SHP77 (cell line): ENCODE measurements around the gene IFRD2.

Experiments used
- DNase-seq, 2 experiments: peaks; one replicate each; lab custom pipeline; 2025; lab: John Stamatoyannopoulos, UW

IFRD2 gene

DNA sequence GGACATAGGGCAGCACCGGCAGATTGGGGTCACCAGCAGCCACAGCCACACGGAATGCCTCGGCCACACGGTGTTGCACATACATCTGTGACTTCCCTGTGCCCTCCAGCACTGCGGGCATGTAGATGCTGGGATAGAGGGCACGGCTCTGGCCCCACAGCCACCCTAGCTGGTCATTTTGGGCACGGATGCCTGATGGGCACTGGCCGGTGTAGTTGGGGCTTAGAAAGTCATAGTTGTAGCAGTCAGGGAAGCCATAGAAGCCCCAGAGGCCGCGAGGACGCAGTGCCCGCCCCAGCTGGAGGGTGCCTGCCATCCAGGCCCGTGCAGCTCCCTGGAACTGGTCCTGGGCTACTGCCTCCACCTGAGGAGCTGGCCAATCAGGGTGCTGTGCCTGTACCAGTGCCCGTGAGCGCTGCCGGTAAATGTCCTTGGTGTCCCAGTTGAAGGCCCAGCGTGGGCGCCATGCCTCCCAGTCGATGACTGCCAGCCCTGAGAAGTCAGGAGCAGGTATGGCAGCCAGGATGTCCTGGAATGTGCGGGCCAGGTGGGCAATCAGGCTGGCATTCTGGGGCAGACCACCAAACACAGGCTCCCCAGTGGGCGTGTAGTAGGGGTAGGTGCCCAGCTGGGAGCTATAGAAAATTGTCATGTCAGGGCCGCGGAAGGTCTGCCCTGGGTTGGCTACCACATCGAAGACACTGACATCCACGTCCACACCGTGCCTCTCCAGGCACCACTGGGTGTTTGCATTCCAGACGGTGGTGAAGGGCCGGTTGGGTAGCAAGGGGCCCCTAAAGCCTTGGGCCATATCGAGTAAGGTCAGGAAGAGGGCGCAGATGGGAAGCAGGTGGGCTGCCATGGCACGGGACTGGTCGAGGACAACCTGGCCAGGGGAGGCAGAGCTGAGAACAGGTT lies 10.1 kb upstream of the IFRD2 start:
- no peak for DNase-seq

DNA sequence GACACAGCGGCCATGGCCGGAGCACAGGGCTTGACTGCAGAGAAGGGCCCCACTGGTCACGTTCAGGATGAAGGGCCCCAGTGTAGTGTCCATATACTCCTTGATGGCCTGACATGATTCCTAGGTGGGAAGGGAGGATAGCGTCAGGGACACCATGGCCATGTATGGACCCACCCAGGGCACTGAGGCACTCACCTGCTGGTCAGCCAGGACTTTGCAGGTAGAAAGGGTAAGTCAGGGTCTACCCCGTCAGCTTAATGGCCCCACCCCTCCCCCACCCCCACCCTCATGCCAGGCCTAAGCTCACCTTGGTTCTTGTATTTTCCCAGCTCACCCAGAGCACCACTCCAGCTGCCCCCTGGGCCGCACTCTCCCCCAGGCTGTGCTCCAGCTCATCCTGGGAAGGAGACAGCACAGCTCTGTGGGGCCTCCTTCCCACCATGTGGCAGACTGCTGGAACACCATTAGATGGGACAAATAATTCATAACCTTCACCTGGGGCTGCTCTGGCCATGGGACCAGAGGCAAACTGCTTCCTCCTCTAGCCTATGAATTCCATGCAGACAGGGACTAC lies 8.5 kb upstream of the IFRD2 start:
- no peak for DNase-seq

DNA sequence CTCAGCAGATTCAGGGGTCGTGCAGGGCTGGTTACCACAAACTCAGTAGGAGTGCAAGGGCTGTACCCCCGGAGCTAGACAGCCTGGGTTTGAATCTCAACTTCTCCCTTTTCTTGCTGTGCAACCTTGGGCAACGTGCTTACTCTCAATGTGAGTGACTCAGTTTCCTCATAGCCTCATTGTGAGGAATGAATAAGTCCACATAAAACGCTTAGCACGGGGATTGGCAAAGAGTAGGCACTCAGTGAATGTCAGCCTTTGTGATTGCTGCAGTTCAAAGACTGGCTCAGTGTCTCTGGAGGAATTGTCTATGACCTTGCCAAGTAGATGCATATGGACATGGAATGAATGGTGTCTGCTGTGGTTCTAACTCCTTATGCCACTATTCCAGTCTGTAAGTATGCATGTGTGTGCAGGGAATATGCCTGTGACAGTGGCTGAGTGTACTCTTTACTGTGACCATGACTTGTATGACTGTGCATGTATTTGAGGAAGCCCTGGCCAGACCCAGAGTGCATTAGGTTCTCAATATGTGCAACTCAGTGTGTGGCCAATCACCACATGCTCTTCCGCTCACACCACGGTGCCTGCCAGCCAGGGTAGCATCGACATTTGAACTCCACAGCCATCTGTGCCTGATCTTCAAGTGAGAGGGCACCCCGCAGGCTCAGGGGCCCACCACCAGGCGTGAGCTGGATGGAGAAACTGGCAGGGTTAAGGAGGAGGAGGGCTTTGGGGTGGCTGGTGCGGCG lies 7.9 kb upstream of the IFRD2 start:
- DNase-seq = peak in 1 of 2 experiments; percentile 7

DNA sequence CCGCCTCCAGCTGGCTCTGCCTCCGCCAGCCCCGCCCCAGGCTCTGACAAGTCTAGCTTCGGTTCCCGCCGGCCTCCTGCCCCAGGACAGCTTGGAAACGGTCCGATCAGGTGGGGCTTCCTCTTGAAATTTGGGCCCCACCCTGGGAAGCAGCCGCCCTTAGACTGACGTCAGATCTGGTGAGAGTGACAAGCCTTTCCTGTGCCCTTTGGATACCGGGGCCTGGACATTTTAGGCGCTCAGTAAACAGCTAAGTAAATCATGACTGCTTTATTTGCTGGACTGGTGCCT lies 7.4 kb upstream of the IFRD2 start:
- no peak for DNase-seq

DNA sequence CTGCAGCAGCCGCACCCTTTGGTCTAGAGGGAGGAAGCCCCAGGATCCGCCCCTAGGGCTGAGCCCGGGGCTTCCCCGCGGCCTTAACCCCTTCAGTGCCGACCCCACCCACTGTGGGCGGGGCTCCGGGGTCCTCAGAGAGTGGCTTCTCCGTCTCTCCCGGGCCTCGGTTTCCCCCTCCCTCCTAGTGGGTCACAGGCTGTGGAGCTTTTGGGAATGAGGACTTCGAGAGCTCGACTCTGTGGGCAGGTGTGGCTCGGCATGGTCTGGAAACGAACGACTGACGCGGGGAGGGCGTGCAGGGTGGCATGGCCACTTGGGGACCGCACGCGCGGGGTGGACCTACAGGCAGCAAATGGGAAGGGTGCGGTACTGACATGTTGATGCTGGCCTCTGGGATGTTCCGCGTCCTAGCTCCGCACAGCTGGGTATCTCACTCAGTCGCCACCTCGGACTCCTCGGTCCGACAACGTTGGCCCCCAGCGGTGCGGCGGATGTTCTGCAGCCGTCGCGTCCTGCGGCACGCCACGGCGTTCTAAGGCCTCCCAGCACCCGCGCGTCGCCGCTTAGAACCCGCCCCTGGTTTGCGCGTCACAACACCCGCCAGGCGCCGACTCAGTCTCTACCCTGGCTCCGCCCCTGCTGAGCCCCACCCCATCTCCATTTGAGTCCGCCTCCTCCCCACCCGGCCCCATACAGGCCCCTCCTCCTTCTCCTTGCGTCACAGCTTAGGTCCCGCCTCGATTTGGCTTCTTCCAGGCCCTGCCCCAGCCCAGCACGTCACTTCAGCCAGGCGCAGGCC lies 6.8 kb upstream of the IFRD2 start, which contains the start of the genes HYAL3 and NAA80:
TSS of gene HYAL3 (minus strand) at position 570 of the 802 bp plus-strand sequence. CDS start 3,803 bp downstream, outside the sequence.
TSS of gene NAA80 (minus strand) at position 570 of the 802 bp plus-strand sequence. CDS start 1,942 bp downstream, outside the sequence.
- DNase-seq = peak; percentile 95 to 96

DNA sequence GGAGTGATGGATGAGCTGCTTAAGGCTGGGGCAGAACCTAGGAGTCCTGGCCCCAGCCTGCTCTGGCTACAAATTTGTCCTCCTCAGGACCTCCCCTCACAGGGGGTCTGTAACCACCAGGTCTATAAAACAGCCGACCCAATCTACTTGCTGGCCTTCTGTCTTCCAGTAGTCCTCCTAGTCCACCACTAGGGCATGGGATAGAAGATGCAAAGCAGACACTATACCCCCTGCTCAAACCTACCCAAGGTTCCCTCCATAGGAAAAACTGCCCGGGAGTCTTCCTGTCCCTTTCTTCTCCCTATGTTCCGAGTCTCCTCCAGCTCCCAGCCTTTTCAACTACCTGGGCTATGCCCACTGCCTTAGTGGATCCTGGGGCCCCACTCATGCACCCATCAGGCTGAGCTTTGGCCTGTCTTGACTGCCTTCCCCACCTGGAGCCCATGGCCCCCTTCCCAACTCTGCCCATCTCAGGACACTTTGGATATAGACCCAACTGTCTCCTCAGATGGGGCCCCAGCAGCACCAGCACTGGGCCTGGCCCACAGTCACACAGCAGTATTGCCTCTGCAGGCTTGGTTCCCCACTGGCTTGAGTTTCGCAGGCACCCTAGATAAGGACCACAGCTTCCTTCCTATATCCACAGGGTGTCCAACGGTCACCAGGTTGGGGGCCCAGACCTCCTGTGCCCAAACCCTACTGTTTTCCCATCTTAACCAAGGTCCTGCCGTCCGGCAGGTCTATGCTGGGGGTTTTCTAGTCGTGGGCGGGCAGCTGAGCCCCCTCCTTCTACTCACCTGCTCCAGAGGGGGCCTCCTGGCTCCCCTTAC lies 5.9 kb upstream of the IFRD2 start:
- DNase-seq = no peak

DNA sequence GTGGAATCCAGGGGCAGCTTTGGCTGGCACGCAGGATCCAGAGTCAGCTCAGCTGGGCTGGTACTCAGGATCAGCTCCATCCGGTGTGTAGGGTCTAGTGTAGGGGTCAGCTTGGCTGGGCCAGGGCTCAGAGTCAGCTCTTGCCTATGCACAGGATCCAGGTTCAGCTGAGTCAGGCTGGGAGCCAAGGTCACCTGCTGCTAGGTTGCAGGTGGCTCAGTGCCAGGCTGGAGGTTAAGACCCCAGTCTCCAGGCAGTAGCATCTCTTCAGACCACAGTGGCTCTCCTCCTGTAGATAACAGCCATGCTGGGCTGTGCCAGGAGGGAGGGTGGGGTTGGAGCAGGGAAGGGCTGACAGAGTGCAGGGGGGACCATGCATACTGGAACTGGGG lies 5.2 kb upstream of the IFRD2 start:
- no peak for DNase-seq

DNA sequence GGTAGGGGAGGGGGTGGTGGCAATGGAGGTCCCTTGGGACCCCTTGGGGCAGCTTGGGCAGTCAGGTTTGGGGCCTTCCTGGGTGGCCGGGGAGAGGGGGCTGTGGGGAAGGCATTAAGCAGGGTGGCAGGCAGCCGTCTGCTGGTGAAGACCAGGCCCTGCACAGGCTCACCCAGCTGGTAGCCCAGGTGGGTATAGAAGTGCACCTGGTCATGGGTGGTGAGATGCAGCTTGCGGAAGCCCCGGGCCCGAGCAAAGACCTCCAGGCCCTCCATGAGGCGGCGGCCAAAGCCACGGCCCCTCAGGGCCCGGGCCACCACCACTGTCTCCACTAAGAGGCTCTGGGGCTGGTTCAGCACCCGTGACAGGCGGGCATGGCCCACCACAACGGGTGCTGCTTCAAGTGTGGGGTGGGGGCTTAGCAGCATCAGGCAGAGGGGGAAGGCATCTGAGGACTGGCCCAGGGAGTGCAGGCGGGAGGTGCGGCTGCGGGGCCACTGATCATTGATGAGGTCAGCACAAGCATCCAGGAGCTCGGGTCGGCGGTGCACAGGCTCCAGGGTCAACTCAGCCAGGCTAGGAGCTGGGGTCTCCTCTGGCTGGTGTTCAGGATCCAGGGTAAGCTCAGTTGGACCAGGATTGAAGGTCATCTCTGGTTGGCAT lies 4.6 kb upstream of the IFRD2 start:
- no peak for DNase-seq

DNA sequence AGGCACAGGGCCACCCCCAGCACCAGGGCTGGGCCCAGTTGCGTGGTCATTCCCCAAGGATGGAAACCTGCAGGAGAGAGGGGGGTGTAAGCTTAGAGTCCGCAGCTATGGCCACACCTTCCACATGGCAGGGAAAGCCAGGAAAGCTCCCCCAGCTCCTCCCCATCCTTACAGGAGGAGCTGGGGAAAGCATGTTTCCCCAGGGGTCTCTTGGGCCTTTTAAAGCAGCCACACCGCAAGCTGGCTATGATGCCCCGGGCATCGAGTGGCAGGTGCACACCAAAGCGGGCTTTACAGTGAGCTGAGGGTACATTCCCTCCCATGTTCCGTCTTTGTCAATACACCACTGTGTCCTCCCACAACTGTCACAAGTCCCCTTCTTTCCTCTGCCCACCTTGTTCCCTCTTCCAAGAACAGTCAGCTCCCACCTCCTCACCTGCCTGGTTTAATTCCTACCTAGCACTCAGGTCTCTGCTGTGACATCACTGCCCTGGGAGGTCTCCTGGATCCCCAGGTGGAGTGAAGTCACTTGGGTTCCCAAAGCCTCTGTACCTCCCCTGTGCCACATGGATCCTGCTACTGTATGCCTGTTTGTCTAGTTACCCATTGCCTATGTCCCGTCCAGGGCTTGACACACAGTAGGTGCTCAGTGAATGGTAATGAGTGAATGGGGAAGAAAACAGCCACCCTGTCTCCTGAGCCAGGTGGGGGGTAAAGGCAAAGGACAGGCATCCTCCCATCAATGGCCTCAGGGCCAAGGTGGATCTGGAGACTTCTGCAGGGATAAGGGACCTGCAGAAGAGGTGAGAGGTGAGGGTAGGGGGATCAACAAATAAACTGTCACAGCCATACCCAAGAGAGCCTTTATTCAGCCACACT lies 3.6 kb upstream of the IFRD2 start:
- DNase-seq = no peak

DNA sequence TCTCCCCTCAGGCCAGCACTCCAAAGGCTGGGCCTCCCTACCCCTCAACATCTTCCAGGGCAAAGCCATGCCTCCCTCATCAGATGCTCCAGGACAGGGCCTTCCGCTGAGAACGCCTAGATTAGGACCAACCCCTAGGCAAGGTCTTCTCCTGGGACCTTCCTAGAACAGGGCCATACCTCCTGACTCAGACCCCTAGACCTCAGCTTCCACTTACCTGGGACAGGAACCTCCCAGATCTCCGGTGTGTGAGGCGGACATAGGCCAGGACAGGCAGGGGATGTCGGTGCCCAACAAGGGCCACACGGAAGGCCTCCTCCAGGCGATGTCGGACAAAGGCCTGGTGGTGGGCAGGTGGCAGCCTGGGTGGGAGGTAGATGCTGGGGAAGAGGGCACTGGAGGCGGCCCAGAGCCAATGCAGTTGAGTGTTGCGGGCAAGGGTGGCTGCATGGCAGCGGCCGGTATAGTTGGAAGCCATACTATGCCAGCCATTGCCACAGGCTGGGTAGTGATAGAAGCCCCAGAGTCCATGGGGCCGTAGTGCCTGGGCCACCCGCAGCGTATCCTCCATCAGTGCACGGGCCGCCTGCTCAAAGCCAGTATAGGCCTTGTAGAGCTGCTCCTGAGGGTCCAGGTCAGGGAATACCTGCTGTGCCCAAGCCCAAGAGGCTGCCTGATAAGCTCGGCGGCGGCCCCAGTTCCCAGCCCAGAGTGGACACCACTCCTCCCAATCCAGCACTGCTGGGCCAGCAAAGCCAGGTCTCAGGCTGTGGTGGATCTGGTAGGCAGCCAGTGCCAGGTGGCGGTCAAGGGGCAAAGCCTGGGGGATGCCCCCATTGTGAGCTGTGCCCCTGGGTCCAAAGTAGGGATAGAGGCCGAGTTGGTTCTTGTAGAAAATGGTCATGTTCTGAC lies 2.5 kb upstream of the IFRD2 start:
- DNase-seq = no peak

DNA sequence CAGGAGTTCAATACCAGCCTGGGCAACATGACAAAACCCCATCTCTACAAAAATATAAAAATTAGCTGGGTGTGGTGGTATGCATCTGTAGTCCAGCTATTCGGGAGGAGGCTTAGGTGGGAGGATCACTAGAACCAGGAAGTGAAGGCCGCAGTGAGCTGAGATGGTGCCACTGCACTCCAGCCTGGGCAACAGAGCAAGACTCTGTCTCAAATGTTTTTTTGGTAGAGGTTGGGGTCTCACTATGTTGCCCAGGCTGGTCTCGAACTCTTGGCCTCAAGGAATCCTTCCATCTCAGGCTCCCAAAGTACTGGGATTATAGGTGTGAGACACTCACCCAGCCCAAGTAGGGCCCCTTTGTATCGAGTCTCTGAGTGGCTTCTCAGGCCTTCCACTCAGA lies 1.9 kb upstream of the IFRD2 start:
- DNase-seq = no peak

DNA sequence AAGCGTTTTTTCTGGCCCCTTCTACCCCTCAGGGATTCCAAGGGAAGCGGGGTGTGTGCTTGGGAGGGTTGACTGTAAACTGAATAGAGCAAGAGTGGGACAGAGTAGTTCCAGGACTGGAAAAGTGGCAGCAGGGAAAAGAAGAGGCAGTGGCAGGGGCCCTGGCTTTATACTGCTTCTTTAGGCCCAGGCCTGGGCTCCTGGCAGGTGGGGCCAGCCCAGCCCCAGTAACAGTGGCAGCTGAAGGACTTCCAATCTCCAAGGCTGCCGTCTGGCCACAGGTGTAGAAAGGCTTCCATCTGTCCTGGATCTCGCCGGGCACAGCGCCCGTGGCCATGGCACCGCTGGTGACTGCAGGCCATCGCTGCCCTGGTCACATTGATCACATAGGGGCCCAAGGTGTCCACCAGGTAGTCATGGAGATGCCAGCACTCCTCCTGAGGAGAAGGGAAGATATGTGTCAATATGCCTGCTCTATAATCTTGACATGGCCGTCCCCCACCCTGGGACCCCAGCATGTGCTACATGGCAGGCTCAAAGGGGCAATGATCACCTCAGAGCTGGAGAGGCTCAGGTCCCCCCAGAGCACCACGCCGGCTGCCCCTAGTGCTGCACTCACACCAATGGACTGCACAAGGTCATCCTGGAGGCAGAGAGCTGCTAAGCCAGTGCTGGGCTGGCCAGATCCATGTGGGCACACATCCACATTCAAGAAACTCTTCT lies 1.0 kb upstream of the IFRD2 start:
- DNase-seq = no peak

DNA sequence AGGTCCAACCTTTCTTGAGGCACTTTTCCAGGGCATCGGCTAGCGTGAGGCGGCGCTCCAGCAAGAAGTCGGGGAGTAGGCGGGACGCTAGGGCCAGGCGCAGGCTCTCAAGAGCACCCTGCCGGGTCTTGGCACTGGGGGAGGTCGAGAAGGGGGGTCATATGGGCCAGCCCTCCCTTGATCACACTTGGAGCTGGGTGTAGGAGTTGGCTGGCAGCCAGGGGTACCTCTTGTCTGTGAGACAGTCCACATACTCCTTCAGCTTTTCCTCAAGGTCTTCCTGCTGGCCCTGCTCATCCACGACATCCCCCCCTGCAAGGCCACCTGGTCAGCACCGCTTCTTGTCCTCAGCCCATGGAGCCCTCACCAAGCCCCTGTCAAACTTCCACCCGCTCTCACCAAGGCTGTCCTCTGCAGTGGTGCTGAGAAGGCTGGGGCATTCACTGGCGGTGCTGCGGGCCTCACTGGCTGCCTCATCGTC lies 2.0 kb downstream of the IFRD2 start:
- no peak for DNase-seq

DNA sequence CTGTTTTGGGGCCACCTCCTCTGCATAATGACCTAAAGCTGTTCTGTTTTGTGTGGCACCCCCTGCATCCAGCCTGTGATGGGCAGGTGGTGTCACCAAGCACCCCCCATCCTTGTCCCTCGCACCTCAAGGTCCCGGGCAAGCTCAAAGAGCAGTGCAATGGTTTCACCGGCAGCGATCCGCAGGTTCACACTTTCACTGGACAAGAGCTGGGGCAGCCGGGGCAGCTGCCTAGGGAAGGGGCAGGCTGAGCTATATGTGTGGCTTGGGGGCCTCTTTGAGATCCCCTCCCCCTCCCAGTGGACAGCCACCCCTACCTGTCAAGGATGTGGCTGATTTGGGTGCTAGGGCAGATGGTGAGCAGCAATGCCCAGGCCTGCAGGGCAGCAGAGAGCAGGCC lies 3.1 kb downstream of the IFRD2 start:
- DNase-seq = no peak

DNA sequence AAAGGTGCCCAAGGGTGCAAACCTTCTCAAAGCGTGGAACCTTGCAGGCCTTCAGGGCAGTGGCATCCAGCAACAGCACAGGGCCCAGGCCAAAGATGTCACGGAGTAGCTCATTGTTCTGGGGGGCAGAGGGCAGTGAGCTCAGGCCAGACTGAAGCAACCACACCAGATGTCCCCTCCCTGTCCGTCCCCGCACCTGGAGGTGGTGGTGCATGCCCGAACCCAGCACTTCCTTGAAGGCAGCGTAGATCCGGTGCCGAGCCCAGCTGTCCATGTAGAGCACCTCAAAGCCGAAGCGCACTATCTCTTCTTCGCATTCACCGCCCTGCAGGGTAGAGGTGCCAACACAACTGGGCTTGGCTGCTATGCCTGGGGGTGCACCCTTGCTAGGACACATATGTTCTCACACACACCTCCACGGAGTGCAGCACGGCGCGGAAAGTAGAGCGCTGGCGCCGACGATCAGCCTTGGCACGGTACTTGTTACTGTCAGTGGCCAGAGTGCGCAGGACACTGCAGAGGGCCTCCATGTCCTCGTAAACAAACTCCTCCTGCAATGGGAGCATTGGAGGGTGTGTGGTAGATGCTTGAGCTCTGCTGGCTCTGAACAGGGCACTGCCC lies 3.7 kb downstream of the IFRD2 start:
- DNase-seq = no peak

DNA sequence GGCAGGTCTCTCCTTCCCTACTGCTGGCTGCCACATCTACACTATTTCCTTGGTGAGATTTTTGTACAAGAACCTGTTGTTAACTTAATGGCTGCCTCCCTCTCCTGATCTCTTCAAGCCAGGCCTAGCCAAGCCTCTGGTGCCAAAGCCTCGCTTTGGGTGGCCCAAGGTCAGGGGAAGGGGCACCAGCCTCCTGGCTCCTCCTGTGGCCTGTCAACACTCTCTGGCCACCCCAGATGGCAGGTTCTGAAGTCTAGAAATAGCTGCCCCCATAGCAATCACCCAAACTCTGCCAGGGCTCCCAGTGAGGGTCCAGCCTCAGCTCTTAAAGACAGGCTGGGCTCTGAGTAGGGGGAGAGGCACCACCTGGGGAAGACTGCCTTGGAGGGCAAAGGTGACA lies 5.0 kb downstream of the IFRD2 start:
- DNase-seq = no peak
